GM10847 (cell line): ENCODE data around the gene KLHL5.

Experiments used
- POLR2A ChIP-seq: IDR thresholded peaks from 2 replicates; pipeline ENCODE4 v1.6.1; 2011; ENCODE audit not compliant: insufficient read length; ENCODE audit errors: extremely low read depth

KLHL5 gene

GRCh38 chr4:39062094-39062769 is at the start of gene KLHL5:
Gene KLHL5 (plus strand): TSS chr4:39062232. CDS start chr4:39062653, 421 bp downstream.
- no peak for TF ChIP-seq POLR2A

GRCh38 chr4:39014028-39014427 is 48.0 kb upstream of the KLHL5 start:
- no peak for TF ChIP-seq POLR2A

GRCh38 chr4:39020130-39020529 is 41.9 kb upstream of the KLHL5 start:
- TF ChIP-seq POLR2A = no peak

GRCh38 chr4:39021631-39022030 is 40.4 kb upstream of the KLHL5 start:
- TF ChIP-seq POLR2A = no peak

- no peak for TF ChIP-seq POLR2A
These were observed 39.8 kb upstream of the KLHL5 start for GRCh38 chr4:39022241-39022640.

GRCh38 chr4:39023059-39023458 is 39.0 kb upstream of the KLHL5 start:
- no peak for TF ChIP-seq POLR2A

GRCh38 chr4:39024311-39024865 is 37.6 kb upstream of the KLHL5 start:
- no peak for TF ChIP-seq POLR2A

GRCh38 chr4:39025552-39026085 is 36.4 kb upstream of the KLHL5 start:
- TF ChIP-seq POLR2A = no peak

- no peak for TF ChIP-seq POLR2A
These were observed 35.9 kb upstream of the KLHL5 start for GRCh38 chr4:39026096-39026495.

GRCh38 chr4:39029752-39030694 is 32.0 kb upstream of the KLHL5 start:
- TF ChIP-seq POLR2A = no peak

GRCh38 chr4:39030725-39031124 is 31.3 kb upstream of the KLHL5 start:
- no peak for TF ChIP-seq POLR2A

GRCh38 chr4:39032218-39033085 is 29.6 kb upstream of the KLHL5 start, which contains the start of gene TMEM156:
Gene TMEM156 (minus strand): TSS chr4:39032409. CDS start chr4:39032313, 96 bp downstream.
- no peak for TF ChIP-seq POLR2A

GRCh38 chr4:39036172-39036571 is 25.9 kb upstream of the KLHL5 start:
- TF ChIP-seq POLR2A = no peak

GRCh38 chr4:39037491-39037825 is 24.6 kb upstream of the KLHL5 start:
- no peak for TF ChIP-seq POLR2A

- TF ChIP-seq POLR2A = no peak
These were observed 24.1 kb upstream of the KLHL5 start for GRCh38 chr4:39037941-39038340.

GRCh38 chr4:39039108-39039507 is 22.9 kb upstream of the KLHL5 start:
- no peak for TF ChIP-seq POLR2A
